ENCODE measurements around the gene RNF5.

Gene RNF5

DNA sequence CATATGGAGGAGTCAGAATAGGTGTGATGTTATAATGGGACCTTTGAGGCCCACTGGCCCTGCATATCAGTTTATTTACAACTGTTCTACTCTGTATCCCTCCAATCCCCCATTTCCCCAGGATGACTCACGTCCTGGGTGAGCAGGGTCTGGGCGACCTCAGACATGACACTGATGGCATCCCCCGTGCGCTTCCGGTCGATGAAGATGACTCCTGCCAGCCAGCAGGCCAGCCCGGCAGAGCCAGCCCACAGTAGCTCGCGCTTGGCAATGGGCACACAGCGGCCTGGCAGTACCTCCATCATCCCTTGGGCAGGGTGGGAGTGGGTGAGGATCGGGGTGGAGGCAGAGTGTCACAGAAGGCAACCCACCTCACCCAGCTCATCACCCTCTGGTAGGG, 7.9 kb upstream of the RNF5 start:
- ChIA-PET POLR2A (no interaction called here), CTCF (no interaction called here)
- TF ChIP-seq, protein P1, sequence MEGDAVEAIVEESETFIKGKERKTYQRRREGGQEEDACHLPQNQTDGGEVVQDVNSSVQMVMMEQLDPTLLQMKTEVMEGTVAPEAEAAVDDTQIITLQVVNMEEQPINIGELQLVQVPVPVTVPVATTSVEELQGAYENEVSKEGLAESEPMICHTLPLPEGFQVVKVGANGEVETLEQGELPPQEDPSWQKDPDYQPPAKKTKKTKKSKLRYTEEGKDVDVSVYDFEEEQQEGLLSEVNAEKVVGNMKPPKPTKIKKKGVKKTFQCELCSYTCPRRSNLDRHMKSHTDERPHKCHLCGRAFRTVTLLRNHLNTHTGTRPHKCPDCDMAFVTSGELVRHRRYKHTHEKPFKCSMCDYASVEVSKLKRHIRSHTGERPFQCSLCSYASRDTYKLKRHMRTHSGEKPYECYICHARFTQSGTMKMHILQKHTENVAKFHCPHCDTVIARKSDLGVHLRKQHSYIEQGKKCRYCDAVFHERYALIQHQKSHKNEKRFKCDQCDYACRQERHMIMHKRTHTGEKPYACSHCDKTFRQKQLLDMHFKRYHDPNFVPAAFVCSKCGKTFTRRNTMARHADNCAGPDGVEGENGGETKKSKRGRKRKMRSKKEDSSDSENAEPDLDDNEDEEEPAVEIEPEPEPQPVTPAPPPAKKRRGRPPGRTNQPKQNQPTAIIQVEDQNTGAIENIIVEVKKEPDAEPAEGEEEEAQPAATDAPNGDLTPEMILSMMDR (IDR thresholded peaks at IDR 0.05; ENCODE audit: insufficient read depth, low read length, missing control alignments), result no peak
- no peak overlapping the region for H3K4me3 ChIP-seq (ENCODE audit: low read depth, low read length)
- no peak for DNase-seq (ENCODE audit: low read depth, low spot score)

DNA sequence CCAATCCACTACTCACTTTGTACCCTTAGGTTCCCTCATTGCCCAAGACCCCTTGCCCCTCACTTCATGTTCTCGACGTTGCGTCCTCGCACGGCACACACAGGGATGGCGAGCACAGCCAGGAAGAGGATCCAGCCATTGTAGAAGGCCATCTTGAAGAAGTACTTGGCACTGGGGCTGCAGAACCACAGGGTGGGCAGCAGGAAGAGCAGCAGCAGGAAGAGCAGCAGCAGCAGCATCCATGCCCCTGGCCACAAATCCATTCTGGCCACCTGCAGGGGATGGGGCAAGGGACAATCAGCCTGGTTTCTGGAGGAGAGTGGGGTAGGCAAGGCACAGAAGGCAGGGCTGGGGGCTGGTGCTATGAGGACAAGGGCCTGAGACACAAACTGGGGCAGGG, 7.0 kb upstream of the RNF5 start:
- POLR2A ChIA-PET, result interaction anchor here (0.6 kb wide), 1 partner anchor 25 kb away, joined by 3 read pairs; no protein-coding TSS in a partner anchor
- H3K4me3 ChIP-seq (ENCODE audit: low read depth, low read length), result no peak overlapping the region
- CTCF ChIA-PET, result interaction anchor here (1.5 to 2.1 kb wide), 3 partner anchors 9 to 123 kb away, joined by 4 to 7 read pairs (median 4); no protein-coding TSS in a partner anchor
- TF ChIP-seq, protein P1 (IDR thresholded peaks at IDR 0.05; ENCODE audit: insufficient read depth, low read length, missing control alignments), result no peak
- no peak for DNase-seq (ENCODE audit: low read depth, low spot score)

DNA sequence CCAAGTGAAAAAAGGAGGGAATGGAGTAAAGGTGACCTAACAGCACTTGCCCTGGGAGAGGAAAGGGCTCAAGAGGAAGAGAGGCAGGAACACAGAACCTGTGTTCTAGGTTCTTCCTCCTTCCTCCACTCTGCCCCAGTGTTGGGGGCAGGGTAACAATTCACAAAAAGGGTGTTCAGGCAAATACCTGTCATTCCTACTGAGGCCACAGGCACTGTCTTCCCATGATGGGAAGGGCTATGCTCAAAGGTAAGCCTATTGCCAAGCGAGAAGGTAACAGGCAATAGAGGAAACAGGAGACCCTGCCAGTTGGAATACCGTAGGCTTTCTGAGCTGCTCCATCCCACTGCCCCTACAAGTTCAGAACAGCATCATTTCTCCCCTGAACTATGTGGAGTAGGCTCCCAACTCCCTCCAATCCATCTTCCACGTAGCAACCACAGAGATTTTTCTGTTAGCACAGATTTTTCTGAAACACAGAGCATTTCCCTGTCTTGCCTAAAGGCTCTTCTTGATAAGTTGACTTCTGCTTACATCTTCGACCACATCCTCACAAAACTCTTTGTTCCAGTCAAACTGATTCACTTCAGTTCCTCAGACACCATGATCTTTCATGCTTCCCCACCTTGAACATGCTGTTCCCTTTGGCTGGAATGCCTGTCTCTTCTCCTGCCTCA, 5.0 kb upstream of the RNF5 start:
- ChIA-PET POLR2A (no interaction called here), CTCF (interaction anchor here (2.0 to 2.1 kb wide), 2 partner anchors 11 to 125 kb away, joined by 4 to 7 read pairs; no protein-coding TSS in a partner anchor)
- TF ChIP-seq, protein P1 (IDR thresholded peaks at IDR 0.05; ENCODE audit: insufficient read depth, low read length, missing control alignments), result no peak
- no peak overlapping the region for H3K4me3 ChIP-seq (ENCODE audit: low read depth, low read length)
- DNase-seq (ENCODE audit: low read depth, low spot score), result no peak

DNA sequence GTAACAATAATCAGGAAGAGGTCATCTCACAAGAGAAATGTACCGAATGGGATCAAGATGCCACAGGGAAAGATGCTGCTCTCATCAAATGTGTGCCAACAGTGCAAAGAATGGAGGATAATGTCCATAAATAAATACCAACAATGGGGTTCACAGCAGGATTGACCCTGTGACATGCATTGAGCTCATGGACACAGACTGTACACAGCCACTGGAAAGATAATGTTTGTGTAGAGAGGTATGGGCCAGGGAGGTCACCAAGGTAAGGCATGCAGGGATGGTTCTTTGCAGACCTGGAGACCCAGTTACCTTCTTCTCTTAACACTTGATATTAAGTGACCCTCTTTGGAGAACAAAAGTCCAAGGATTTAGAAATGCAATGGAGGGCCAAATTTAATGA, 3.8 kb upstream of the RNF5 start:
- TF ChIP-seq, protein P1 (IDR thresholded peaks at IDR 0.05; ENCODE audit: insufficient read depth, low read length, missing control alignments), result no peak
- POLR2A ChIA-PET, result no interaction called here
- CTCF ChIA-PET, result no interaction called here
- DNase-seq (ENCODE audit: low read depth, low spot score), result no peak
- peak overlapping the region; percentile 97 for H3K4me3 ChIP-seq (ENCODE audit: low read depth, low read length)

DNA sequence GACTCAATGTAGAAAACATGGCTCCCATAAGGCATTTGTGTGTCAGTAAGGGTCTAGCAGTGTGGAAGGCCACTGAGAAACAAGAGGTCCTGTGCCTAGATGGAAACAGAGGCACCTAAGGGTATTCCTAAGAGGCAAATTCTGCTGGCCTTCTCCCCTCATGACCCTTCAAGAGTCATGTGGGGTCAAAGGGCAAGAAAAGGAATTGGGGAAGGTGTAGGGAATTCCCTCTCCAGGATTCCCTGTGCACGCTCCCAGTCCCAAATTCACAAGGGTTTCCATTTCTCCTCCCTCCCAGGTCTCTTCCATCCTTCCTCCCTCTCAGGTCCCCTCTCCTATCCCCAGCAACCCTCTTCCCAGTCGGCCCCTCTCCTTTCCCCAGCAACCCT, 2.9 kb upstream of the RNF5 start:
- POLR2A ChIA-PET, result no interaction called here
- H3K4me3 ChIP-seq (ENCODE audit: low read depth, low read length), result peak overlapping the region; percentile 97
- no peak for DNase-seq (ENCODE audit: low read depth, low spot score)
- CTCF ChIA-PET, result no interaction called here
- TF ChIP-seq, protein P1 (IDR thresholded peaks at IDR 0.05; ENCODE audit: insufficient read depth, low read length, missing control alignments), result no peak

DNA sequence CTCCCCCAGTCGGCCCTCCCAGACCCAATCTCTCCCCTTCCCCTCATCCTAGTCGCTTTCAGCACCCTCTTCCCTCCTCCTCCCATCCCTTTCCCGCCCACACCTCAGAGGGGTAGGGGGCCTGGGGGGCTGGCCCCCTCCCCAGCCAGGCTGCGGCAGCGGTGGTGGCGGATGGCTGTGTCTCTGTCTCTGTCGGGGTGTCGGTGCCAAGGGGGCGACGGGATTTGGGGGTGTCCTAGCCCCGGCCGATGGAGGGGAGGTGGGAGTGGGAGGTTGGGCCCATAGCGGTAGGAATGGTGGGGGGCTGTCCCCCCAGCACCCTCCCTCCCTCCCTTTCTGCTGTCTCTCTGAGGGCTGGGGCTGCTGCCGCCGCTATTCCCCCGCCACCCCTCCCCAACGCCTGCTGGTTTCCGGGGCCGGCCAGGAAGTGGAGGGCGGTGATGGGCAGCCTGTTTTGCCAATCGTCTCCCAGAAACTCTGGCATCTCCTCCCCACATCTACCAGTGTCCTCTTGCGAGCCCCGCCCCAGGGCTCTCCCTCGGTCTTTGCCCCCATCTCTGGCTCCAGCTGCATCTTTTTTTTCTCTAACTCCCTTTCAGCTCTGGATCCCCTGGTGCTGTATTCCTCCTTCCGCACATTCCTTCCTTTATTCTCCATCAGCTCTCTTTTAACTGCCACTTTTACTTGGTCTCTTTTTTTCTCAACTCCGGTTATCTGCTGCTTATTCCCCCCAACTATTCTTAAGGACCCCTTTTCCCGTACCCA, 2.3 kb upstream of the RNF5 start, which contains the start of gene AGPAT1:
Gene AGPAT1 (minus strand): TSS at position 374 of the 765 bp plus-strand sequence. CDS start 4,588 bp downstream, outside the sequence.
- TF ChIP-seq, protein P1 (IDR thresholded peaks at IDR 0.05; ENCODE audit: insufficient read depth, low read length, missing control alignments), result no peak
- H3K4me3 ChIP-seq (ENCODE audit: low read depth, low read length), result peak within 1 kb of the TSS; percentile 97
- DNase-seq (ENCODE audit: low read depth, low spot score), result peak; percentile 82
- ChIA-PET POLR2A (interaction anchor here (0.6 to 2.4 kb wide), 4 partner anchors 19 to 796 kb away, joined by 3 to 8 read pairs (median 6); partner anchors contain the start of gene FKBPL), CTCF (interaction anchor here (1.0 to 2.1 kb wide), 3 partner anchors 14 to 57 kb away, joined by 5 to 7 read pairs (median 6); partner anchors contain the start of genes GPSM3 and PBX2)
